ENCODE data around the gene BTG2. TPM values are rescaled to one million over a fixed set of nuclear protein-coding genes. Genes with fewer than 3 reads are reported as not detected.

The BTG2 gene
- total RNA-seq, 3 donors from 2014 or later (not counting 1 experiment from before 2014, with no cell fraction given): 499 to 1,024 (median 851) TPM

DNA sequence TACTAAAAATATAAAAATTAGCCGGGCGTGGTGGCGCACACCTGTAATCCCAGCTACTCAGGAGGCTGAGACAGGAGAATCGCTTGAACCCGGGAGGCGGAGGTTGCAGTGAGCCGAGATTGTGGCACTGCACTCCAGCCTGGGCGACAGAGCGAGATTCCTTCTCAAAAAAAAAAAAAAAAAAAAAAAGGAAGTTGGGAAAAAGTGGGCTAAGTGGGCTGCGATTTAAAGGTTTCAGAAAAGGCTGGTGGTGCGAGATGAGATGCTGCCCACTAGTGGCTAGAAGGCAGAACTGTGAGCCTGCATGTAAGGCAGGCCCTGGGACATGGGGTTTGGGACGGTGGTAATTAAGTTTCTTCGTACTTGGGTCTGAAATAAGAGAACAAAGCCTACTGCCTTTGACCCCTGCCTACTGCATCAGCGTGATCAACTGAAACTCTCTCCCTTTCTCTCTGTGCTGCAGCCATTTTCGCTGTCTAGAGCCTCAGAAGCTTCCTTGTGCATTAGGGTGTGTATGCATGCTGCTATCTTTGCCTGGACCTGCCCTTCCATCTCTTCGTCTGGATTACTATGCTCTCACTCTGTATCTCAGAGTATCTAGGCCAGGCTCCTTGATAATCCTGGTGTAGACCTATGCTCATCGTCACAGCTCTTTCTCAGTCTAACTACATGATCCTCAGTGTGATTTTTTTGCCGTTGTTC lies 33.2 kb downstream of the BTG2 start:
- Mint-ChIP-seq H3K9me3 (no peaks in the 10 kb centered on the region), H3K36me3 (no peaks in the 10 kb centered on the region), H3K27me3 (ENCODE audit: low read depth in 2 of 2) (peaks cover 19 to 25% of the 10 kb centered on the region in 2 donors), H3K27ac (no peak overlapping the region), H3K4me1 (peaks cover 20 to 23% of the 10 kb centered on the region in 2 donors), H3K4me3 (no peak overlapping the region)
- Histone ChIP-seq H3K4me1 (ENCODE audit: control insufficient read depth, insufficient read depth, low read length) (peaks cover 6% of the 10 kb centered on the region), H3K4me3 (ENCODE audit: low read length) (no peak overlapping the region), H3K9me3 (ENCODE audit: control insufficient read depth, insufficient read depth, low read length) (no peaks in the 10 kb centered on the region), H3K36me3 (ENCODE audit: control insufficient read depth, insufficient read depth, low read length) (no peaks in the 10 kb centered on the region), H3K27me3 (ENCODE audit: control insufficient read depth, insufficient read depth, low read length) (peaks cover 7% of the 10 kb centered on the region), H3K27ac (ENCODE audit: low read length) (no peak overlapping the region)
- intact Hi-C loops (cut with micrococcal nuclease): loop anchor here (1.0 kb wide), 2 partner anchors 65 to 71 kb away; no protein-coding TSS in a partner anchor
- ATAC-seq: peak; percentile 80 to 88 (median 81)
- peak; percentile 44 to 86 for DNase-seq
- TF ChIP-seq, protein P1, sequence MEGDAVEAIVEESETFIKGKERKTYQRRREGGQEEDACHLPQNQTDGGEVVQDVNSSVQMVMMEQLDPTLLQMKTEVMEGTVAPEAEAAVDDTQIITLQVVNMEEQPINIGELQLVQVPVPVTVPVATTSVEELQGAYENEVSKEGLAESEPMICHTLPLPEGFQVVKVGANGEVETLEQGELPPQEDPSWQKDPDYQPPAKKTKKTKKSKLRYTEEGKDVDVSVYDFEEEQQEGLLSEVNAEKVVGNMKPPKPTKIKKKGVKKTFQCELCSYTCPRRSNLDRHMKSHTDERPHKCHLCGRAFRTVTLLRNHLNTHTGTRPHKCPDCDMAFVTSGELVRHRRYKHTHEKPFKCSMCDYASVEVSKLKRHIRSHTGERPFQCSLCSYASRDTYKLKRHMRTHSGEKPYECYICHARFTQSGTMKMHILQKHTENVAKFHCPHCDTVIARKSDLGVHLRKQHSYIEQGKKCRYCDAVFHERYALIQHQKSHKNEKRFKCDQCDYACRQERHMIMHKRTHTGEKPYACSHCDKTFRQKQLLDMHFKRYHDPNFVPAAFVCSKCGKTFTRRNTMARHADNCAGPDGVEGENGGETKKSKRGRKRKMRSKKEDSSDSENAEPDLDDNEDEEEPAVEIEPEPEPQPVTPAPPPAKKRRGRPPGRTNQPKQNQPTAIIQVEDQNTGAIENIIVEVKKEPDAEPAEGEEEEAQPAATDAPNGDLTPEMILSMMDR (IDR thresholded peaks at IDR 0.05): peak; percentile 90
- 51% methylated on average over 16 of the region's 18 CpGs for WGBS (ENCODE audit: insufficient coverage)

DNA sequence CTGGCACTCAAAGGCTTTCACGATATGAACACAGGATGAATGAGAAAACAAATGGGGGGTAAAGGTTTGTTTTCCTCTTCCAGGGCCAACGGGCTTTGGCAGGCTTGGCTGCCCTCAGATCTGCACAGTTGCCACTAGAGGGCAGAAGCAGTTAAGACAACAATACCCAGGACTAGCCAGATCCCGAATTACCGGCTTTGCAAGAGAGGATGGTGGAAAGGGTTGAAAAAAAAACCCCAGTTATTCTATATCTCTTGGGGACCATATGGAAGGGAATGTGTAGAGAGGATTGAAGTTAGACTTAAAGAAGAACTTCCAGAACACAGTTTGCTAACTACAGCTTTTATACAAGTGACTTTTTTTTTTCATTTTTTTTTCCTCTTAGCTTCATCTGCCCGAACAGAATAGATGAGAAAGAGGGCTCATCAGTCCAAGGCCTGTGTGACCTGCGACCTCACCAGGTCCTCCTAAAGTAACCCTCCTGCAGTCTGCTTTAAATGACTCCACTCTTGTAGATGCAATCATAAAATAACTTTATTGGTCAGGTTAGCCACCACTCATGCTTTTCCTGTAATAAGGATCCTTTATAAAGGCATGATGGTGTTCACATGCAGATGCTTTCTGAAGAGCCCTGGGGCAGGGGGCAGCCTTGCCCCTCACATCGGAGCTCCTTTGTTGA lies 34.9 kb downstream of the BTG2 start:
- Histone ChIP-seq H3K4me1 (ENCODE audit: control insufficient read depth, insufficient read depth, low read length) (peaks cover 6% of the 10 kb centered on the region), H3K4me3 (ENCODE audit: low read length) (no peak overlapping the region), H3K27me3 (ENCODE audit: control insufficient read depth, insufficient read depth, low read length) (peaks cover 7% of the 10 kb centered on the region), H3K36me3 (ENCODE audit: control insufficient read depth, insufficient read depth, low read length) (no peaks in the 10 kb centered on the region), H3K27ac (ENCODE audit: low read length) (no peak overlapping the region), H3K9me3 (ENCODE audit: control insufficient read depth, insufficient read depth, low read length) (no peaks in the 10 kb centered on the region)
- peak; percentile 74 to 77 (median 77) for ATAC-seq
- no peak overlapping the region for H3K27ac Mint-ChIP-seq
- peaks cover 31 to 32% of the 10 kb centered on the region in 2 donors for H3K27me3 Mint-ChIP-seq (ENCODE audit: low read depth in 2 of 2)
- DNase-seq: peak; percentile 28 to 84
- intact Hi-C loops (cut with micrococcal nuclease): loop anchor here (2.0 kb wide), 1 partner anchor 147 kb away; no protein-coding TSS in a partner anchor
- WGBS (ENCODE audit: insufficient coverage): 37% methylated on average over 5 of the region's 7 CpGs
- TF ChIP-seq, protein P1 (IDR thresholded peaks at IDR 0.05): peak; percentile 85
- H3K4me3 Mint-ChIP-seq: no peak overlapping the region
- no peaks in the 10 kb centered on the region for H3K36me3 Mint-ChIP-seq
- peaks cover 20 to 23% of the 10 kb centered on the region in 2 donors for H3K4me1 Mint-ChIP-seq
- no peaks in the 10 kb centered on the region for H3K9me3 Mint-ChIP-seq

DNA sequence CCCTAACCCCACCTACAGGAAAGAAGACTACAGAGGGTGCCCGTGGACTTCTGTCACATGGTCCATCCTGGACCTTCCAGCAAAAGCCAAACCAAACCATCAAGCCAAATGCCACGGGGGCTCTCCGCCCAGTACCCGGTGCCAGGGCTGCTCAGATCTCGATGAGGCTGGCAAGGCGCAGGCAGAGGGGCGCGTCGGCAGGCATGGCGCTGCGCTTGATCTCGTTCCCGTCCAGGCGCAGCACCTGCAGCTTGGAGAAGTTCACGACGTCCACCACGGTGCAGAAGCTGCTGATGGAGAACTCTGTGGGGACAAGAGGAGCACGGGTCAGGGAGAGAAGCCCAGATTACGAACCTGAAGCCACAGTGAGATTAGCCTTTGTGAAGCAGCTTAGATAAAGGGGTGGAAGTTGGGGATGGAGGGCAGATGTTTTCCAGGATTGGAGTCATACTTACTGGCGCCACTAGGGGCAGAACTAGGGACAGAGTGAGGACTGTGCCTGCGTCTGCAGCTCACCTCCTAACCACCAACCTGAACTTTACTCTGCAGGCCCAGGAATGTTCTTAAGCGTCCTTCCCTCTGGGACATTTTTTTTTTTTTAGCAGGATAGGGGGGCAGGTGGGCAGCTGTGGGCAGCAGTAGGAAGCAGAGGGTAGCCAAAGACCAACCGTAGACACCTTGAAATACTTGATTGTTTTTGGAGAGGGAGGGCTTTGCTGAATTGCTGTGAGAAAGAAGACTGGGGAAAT lies 37.0 kb downstream of the BTG2 start:
- peaks cover 11 to 16% of the 10 kb centered on the region in 2 donors for H3K4me1 Mint-ChIP-seq
- no peaks in the 10 kb centered on the region for H3K9me3 Mint-ChIP-seq
- Histone ChIP-seq H3K9me3 (ENCODE audit: control insufficient read depth, insufficient read depth, low read length) (no peaks in the 10 kb centered on the region), H3K4me1 (ENCODE audit: control insufficient read depth, insufficient read depth, low read length) (peaks cover 6% of the 10 kb centered on the region), H3K27me3 (ENCODE audit: control insufficient read depth, insufficient read depth, low read length) (peaks cover 7% of the 10 kb centered on the region), H3K27ac (ENCODE audit: low read length) (no peak overlapping the region), H3K4me3 (ENCODE audit: low read length) (no peak overlapping the region), H3K36me3 (ENCODE audit: control insufficient read depth, insufficient read depth, low read length) (no peaks in the 10 kb centered on the region)
- DNase-seq (peak in 1 of 2 donors; percentile 70), ATAC-seq (peak in 2 of 3 donors; percentile 64 to 70)
- 58% methylated on average over 23 of the region's 23 CpGs for WGBS (ENCODE audit: insufficient coverage)
- TF ChIP-seq, protein P1 (IDR thresholded peaks at IDR 0.05): peak; percentile 70
- H3K27me3 Mint-ChIP-seq (ENCODE audit: low read depth in 2 of 2): peaks cover 36 to 39% of the 10 kb centered on the region in 2 donors
- H3K4me3 Mint-ChIP-seq: no peak overlapping the region
- H3K27ac Mint-ChIP-seq: no peak overlapping the region
- intact Hi-C loops (cut with micrococcal nuclease): no loop called here
- H3K36me3 Mint-ChIP-seq: no peaks in the 10 kb centered on the region

Data from natural killer cell (primary cell).